ENCODE measurements around the gene PRKRA.

GRCh38 chr2:178477443-178478129 is 26.6 kb upstream of the PRKRA start:
- no peak for TF ChIP-seq CTCF (IDR thresholded peaks at IDR 0.05)
- TF ChIP-seq SMC3 (IDR thresholded peaks at IDR 0.05; ENCODE audit: low read depth, low read length), result no peak
- TF ChIP-seq NFIC (IDR thresholded peaks at IDR 0.05; ENCODE audit: borderline replicate concordance), result no peak
- no peak for TF ChIP-seq GABPA (IDR thresholded peaks at IDR 0.05; ENCODE audit: low read depth)
- TF ChIP-seq MAX (IDR thresholded peaks at IDR 0.05; ENCODE audit: low read depth), result no peak
- no peak for TF ChIP-seq POLR2AphosphoS5 (IDR thresholded peaks at IDR 0.05; ENCODE audit: low read depth, low read length)
- no peak for TF ChIP-seq REST (IDR thresholded peaks at IDR 0.05; ENCODE audit: low read depth, low read length)
- no peak for TF ChIP-seq YY1 (IDR thresholded peaks at IDR 0.05; ENCODE audit: low read depth)

Measured in SK-N-SH (cell line).